ENCODE measurements around the gene SF3A1. TPM values are rescaled to one million over a fixed set of nuclear protein-coding genes. Genes with fewer than 3 reads are reported as not detected.

Gene SF3A1
- total RNA-seq, result 16.8 and 33.2 TPM in 2 replicates

DNA sequence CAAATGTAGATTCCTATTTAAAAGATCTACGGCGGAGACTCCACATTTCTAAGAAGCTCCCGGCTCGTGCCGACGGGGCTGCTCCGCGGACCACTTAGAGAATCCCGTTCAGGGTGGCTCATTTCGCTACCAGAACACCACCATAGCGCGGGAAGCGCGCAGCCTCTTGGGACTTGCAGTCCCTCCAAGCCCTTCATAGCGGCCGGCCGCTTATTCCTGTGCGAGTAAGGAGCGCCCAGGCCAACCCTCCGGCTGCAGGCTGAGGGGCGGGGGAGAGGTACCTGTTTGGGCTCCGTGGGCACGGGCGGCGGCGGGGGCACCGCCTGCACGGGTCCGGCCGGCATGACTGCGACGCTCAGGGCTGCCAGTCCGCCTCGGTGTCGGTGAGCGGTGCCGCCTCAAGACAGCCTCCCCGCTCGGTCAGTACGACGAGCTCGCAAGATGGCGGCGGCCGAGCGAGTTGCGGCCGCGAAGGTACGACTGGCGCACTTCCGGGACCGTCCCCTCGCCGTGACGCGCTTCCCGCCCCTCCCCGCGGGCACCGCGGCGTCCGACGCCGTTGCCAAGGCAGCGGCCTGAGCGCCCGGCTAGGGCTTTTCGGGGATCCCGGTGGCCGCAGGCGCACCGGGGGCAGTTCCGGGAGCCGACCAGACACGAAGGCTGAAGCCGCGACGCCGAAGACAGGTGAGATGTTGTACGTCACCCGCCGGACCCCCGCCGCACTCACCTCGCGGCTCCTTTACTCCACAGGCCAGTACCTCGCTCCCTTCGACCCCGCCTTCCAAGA is at the start of gene SF3A1, which contains the start of gene CCDC157:
Gene SF3A1, minus strand, starts transcription at position 446 of the 787 bp plus-strand sequence. Its CDS starts 102 bp downstream, at position 344.
Gene CCDC157, plus strand, starts transcription at position 559 of the 787 bp plus-strand sequence. CDS start 8,994 bp downstream, outside the sequence.

DNA sequence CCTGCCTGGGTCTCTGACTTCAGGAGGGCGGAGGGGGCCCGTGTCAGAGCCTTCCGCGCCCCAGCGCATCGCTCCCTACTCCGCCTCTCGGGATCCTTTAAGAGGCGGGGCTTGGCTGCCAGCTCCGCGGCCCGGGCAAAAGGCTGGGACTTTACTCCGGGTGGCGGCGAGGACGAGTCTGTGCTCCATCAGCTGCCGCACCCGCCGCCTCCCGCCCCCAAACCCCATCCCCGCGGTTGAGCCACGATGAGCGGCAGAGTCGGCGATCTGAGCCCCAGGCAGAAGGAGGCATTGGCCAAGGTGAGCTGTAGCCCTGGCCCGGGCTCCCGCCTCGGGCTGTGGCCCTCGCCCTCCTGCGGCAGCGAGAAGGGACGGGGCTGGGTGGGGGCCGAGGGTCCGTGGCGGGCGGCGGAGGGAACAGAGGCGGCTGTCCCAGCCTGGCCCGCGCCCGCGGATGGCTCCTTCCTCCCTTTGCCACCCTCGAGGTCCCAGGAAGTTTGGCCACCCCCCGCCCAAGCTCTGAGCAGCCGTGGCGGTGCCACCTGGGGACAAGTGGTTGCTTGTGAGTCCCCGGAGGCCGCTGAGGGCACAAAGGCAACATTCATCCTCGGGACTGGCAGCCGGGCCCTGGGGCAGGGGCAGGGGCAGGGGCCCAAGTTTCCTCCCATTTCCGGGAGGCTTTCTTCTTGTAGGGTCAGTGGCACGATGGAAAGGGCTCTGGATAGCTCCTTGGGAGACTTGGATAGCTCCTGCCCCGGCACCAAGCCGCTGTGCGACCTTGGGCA is 40.4 kb upstream of the SF3A1 start, which contains the start of gene SEC14L2:
Gene SEC14L2, plus strand, starts transcription at position 148 of the 785 bp plus-strand sequence. Its CDS starts 99 bp downstream, at position 247.

GRCh38 chr22:30386960-30387827 is 30.5 kb upstream of the SF3A1 start, which contains the start of gene RNF215:
Gene RNF215, minus strand, starts transcription at chr22:30387411. Its CDS starts 98 bp downstream, at chr22:30387313.

DNA sequence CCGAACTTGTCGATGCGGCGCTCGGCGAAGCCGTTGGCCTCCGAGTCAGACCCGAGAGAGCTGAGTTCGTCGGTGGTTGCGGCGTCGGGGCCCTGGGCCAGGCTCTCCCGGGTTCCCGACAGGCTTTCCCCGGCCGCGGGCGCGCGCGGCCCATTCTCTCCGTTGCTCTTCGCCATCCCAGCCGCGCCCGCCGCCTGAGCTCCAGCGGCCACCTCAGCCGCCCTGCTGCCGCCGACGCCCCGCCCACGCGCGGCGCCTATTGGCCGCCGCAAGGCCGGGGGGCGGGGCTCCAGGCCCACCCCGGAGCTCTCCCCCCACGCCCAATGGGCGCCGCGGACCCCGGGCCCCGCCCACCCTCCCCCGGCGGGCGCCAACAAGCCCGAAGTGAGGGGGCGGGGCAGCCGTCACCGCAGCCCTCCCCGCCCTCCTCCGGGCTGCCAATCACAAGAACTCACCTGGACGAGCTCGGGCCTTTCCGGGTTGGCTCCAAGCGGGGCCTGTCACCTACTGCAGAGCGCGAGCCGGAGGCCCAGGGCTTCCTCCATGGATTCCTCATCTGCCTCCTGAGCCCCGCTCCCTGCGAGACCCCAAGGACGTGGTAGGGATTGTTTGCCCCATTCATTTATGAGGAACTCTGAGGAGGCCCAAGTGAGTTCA is 29.9 kb downstream of the SF3A1 start, which contains the start of gene TBC1D10A:
Gene TBC1D10A, minus strand, starts transcription at position 236 of the 657 bp plus-strand sequence. Its CDS starts 60 bp downstream, at position 176.

DNA sequence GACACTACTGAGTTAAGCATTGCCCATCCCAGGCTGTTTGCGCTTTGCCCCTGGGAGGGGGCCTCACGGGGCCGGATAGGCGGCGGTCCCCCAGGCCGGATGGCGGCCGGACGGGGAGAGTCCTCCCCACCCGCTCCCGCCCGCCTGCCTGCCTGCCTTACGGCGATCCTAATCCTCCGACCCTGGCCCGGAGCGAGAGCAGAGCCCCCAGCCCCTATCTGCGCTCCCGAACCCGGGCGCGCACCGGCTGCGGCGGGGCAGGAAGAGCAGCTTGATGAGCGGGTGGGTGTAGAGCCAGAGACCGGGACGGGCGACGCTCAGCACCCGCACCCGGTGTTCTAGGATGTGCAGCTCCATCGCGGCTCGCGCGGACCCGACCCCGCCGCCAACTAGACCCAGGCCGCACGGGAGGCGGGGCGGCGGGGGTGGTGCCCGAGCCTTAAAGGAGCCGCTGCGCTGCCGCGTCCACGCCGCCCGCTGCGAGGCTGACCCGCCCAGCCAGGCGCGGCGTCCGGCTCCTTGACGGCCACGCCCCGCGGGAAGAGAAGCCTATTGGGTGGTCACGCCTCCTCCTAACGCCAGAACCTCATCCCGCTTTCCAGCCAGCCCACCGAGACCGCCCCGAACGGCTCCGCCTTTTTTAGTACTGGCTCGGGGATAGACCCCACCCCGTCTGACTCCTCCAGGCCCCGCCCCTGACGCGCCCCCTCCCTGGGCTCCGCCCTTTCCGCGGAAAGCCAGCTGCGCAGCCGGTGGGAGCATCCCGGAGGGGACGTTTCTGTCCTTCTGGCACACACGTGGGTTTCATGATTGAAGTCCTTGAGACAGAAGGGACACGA is 67.3 kb downstream of the SF3A1 start, which contains the start of gene CASTOR1:
Gene CASTOR1, minus strand, starts transcription at position 365 of the 839 bp plus-strand sequence. Its CDS starts 8 bp downstream, at position 357.

Other genes starting within 250 kb of the SF3A1 start
- gene LIF, start 110.1 kb downstream of the SF3A1 start, total RNA-seq, result 0.49 and 2.0 TPM in 2 replicates
- gene OSM, start 90.0 kb downstream of the SF3A1 start, total RNA-seq, result not detected in 2 replicates
- gene CASTOR1, start 67.4 kb downstream of the SF3A1 start, total RNA-seq, result 8.8 and 8.9 TPM in 2 replicates
- 6.2 and 10.8 TPM in 2 replicates for gene TBC1D10A, start 30.0 kb downstream of the SF3A1 start, total RNA-seq
- 0.81 and 1.1 TPM in 2 replicates for gene CCDC157, start 113 bp upstream of the SF3A1 start, total RNA-seq
- gene RNF215, start 30.5 kb upstream of the SF3A1 start, total RNA-seq, result 13.8 and 22.3 TPM in 2 replicates
- 6.2 and 9.6 TPM in 2 replicates for gene SEC14L2, start 40.1 kb upstream of the SF3A1 start, total RNA-seq
- gene MTFP1, start 68.9 kb upstream of the SF3A1 start, total RNA-seq, result 24.1 and 35.5 TPM in 2 replicates
- gene SEC14L3, start 115.1 kb upstream of the SF3A1 start, total RNA-seq, result not detected in 2 replicates
- gene SEC14L4, start 148.8 kb upstream of the SF3A1 start, total RNA-seq, result 0.06 TPM in 1 of 2 replicates, not detected in the other
- gene SEC14L6, start 189.8 kb upstream of the SF3A1 start, total RNA-seq, result 0.13 TPM in 1 of 2 replicates, not detected in the other
- not detected in 2 replicates for gene GAL3ST1, start 217.8 kb upstream of the SF3A1 start, total RNA-seq
- gene PES1, start 235.0 kb upstream of the SF3A1 start, total RNA-seq, result 58.1 and 94.7 TPM in 2 replicates